ENCODE data around the gene TNFRSF13B. TPM values are rescaled to one million over a fixed set of nuclear protein-coding genes. Genes with fewer than 3 reads are reported as not detected.

The TNFRSF13B gene
- total RNA-seq, 1 experiment from 2014 or later: not detected

GRCh38 chr17:16935786-16936185 is 36.1 kb downstream of the TNFRSF13B start:
- no peaks in the 10 kb centered on the region for H3K9me3 ChIP-seq (ENCODE audit: control insufficient read depth, insufficient read depth, low read depth, low read length)
- H3K36me3 ChIP-seq (ENCODE audit: control insufficient read depth, insufficient read depth, low read length): no peaks in the 10 kb centered on the region
- no peaks in the 10 kb centered on the region for H3K27me3 ChIP-seq (ENCODE audit: control insufficient read depth, insufficient read depth, low read length)
- DNase-seq (ENCODE audit: low read depth, low spot score) (no peak), ATAC-seq (no peak)
- intact Hi-C loops (cut with micrococcal nuclease; ENCODE audit: unreplicated experiment) (no loop called here), in situ Hi-C loops (cut with HindIII; ENCODE audit: low pct_unique_long_range_greater_than_20kb, low sequenced_read_pairs) (no loop called here)
- no TSS peak for BruUV-seq (replicated peaks)
- no peak overlapping the region for H3K4me3 ChIP-seq (ENCODE audit: low read depth in 2 of 2, low read length in 2 of 2)
- no peak for TF ChIP-seq CTCF (IDR thresholded peaks at IDR 0.05)
- TF ChIP-seq POLR2AphosphoS5 (IDR thresholded peaks at IDR 0.05; ENCODE audit: low read depth, low read length): no peak
- TF ChIP-seq TCF7L2 (IDR thresholded peaks at IDR 0.05; ENCODE audit: low read depth, low read length): no peak
- TF ChIP-seq SIN3A (IDR thresholded peaks at IDR 0.05; ENCODE audit: borderline replicate concordance, insufficient read depth, low read depth, low read length): no peak
- TF ChIP-seq REST (IDR thresholded peaks at IDR 0.05; ENCODE audit: insufficient read depth in 1 of 2, low read depth in 2 of 2, low read length in 1 of 2): no peak
- CTCF ChIA-PET: no interaction called here
- POLR2A ChIA-PET: interaction anchor here (0.6 kb wide), 1 partner anchor 190 kb away, joined by 3 read pairs; no protein-coding TSS in a partner anchor
- no peaks in the 10 kb centered on the region for H3K4me1 ChIP-seq (ENCODE audit: control insufficient read depth, insufficient read depth, low read length)
- no peak overlapping the region for H3K27ac ChIP-seq (ENCODE audit: low read length)

- in situ Hi-C loops (cut with HindIII; ENCODE audit: low pct_unique_long_range_greater_than_20kb, low sequenced_read_pairs): no loop called here
- no peak for DNase-seq (ENCODE audit: low read depth, low spot score)
- TF ChIP-seq CTCF (IDR thresholded peaks at IDR 0.05) (no peak), TCF7L2 (IDR thresholded peaks at IDR 0.05; ENCODE audit: low read depth, low read length) (no peak), POLR2AphosphoS5 (IDR thresholded peaks at IDR 0.05; ENCODE audit: low read depth, low read length) (no peak), REST (IDR thresholded peaks at IDR 0.05; ENCODE audit: insufficient read depth in 1 of 2, low read depth in 2 of 2, low read length in 1 of 2) (no peak), SIN3A (IDR thresholded peaks at IDR 0.05; ENCODE audit: borderline replicate concordance, insufficient read depth, low read depth, low read length) (no peak)
- POLR2A ChIA-PET: no interaction called here
- Histone ChIP-seq H3K9me3 (ENCODE audit: control insufficient read depth, insufficient read depth, low read depth, low read length) (no peaks in the 10 kb centered on the region), H3K36me3 (ENCODE audit: control insufficient read depth, insufficient read depth, low read length) (no peaks in the 10 kb centered on the region), H3K27ac (ENCODE audit: low read length) (no peak overlapping the region), H3K27me3 (ENCODE audit: control insufficient read depth, insufficient read depth, low read length) (no peaks in the 10 kb centered on the region), H3K4me1 (ENCODE audit: control insufficient read depth, insufficient read depth, low read length) (no peaks in the 10 kb centered on the region), H3K4me3 (ENCODE audit: low read depth in 2 of 2, low read length in 2 of 2) (no peak overlapping the region)
- CTCF ChIA-PET: no interaction called here
- no TSS peak for BruUV-seq (replicated peaks)
- intact Hi-C loops (cut with micrococcal nuclease; ENCODE audit: unreplicated experiment): no loop called here
- no peak for ATAC-seq
Observed at GRCh38 chr17:16935241-16935663, 36.7 kb downstream of the TNFRSF13B start.
